ENCODE data around the gene MCF2L.

The MCF2L gene

GRCh38 chr13:112990783-112991182 lies 21.8 kb downstream of the MCF2L start:
- no peak for DNase-seq (ENCODE audit: low read depth)
- H3K4me3 ChIP-seq (ENCODE audit: control insufficient read depth, low read depth, low read length), result no peak overlapping the region
- TF ChIP-seq CTCF (IDR thresholded peaks at IDR 0.05; ENCODE audit: control insufficient read depth, insufficient read depth, low read depth, low read length, missing control alignments), result no peak

GRCh38 chr13:112991609-112992008 lies 22.6 kb downstream of the MCF2L start:
- H3K4me3 ChIP-seq (ENCODE audit: control insufficient read depth, low read depth, low read length), result no peak overlapping the region
- no peak for DNase-seq (ENCODE audit: low read depth)
- TF ChIP-seq CTCF (IDR thresholded peaks at IDR 0.05; ENCODE audit: control insufficient read depth, insufficient read depth, low read depth, low read length, missing control alignments), result no peak

GRCh38 chr13:112992931-112993680 lies 24.1 kb downstream of the MCF2L start:
- no peak for DNase-seq (ENCODE audit: low read depth)
- TF ChIP-seq CTCF (IDR thresholded peaks at IDR 0.05; ENCODE audit: control insufficient read depth, insufficient read depth, low read depth, low read length, missing control alignments), result no peak
- no peak overlapping the region for H3K4me3 ChIP-seq (ENCODE audit: control insufficient read depth, low read depth, low read length)

GRCh38 chr13:112994084-112994780 lies 25.2 kb downstream of the MCF2L start:
- TF ChIP-seq CTCF (IDR thresholded peaks at IDR 0.05; ENCODE audit: control insufficient read depth, insufficient read depth, low read depth, low read length, missing control alignments), result no peak
- H3K4me3 ChIP-seq (ENCODE audit: control insufficient read depth, low read depth, low read length), result no peak overlapping the region
- no peak for DNase-seq (ENCODE audit: low read depth)

DNA sequence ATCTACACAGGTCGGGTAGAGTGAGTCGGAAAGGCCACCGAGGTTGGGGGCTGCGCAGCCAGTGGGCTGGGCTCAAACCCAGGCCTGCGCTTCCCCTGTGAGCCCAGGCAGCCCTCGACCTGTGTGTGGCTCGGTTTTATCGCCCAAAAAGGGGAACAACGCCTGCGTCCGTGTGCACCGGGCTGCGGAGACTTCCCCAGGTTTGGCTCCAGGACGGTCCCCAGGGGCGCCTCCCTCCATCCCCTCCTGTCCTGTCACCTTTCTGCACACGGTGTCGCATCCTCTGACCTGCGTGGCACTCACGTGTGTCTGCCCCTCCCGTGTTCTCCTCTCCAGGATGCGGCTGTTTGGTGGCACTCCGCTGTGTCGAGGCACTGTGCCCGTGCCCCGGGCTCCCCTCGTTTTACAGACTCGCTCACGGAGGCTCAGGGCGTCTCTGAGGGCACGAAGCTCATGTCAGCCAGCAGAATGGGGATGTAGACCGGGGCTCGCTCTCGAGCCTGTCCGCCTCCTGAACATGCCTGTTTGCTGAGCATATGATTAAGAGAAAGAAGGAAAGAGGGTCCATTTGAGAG lies 25.9 kb downstream of the MCF2L start:
- H3K4me3 ChIP-seq (ENCODE audit: control insufficient read depth, low read depth, low read length), result no peak overlapping the region

More for the DNA sequence above, 25.9 kb downstream of the MCF2L start:
- DNase-seq (ENCODE audit: low read depth), result no peak
- TF ChIP-seq CTCF (IDR thresholded peaks at IDR 0.05; ENCODE audit: control insufficient read depth, insufficient read depth, low read depth, low read length, missing control alignments), result no peak
